ENCODE measurements around the gene RBSN. TPM values are rescaled to one million over a fixed set of nuclear protein-coding genes. Genes with fewer than 3 reads are reported as not detected.

Gene RBSN
- total RNA-seq, 3 donors from 2014 or later = 28.6 to 30.5 (median 29.6) TPM

GRCh38 chr3:15107075-15107947, 8.4 kb upstream of the RBSN start:
- DNase-seq (ENCODE audit: low spot score in 2 of 2) = no peak
- TF ChIP-seq CTCF (IDR thresholded peaks at IDR 0.05) = no peak
- TF ChIP-seq POLR2AphosphoS5 (IDR thresholded peaks at IDR 0.05) = no peak
- TF ChIP-seq POLR2A (IDR thresholded peaks at IDR 0.05) = no peak
- Histone ChIP-seq H3K27me3 (no peaks in the 10 kb centered on the region), H3K9me3 (no peaks in the 10 kb centered on the region), H3K4me1 (no peaks in the 10 kb centered on the region), H3K36me3 (no peaks in the 10 kb centered on the region), H3K4me3 (no peak overlapping the region), H3K27ac (no peak overlapping the region)
- intact Hi-C loops (cut with DNase I; ENCODE audit: low total_unique reads) = no loop called here

GRCh38 chr3:15102836-15103235, 3.9 kb upstream of the RBSN start:
- H3K4me1 ChIP-seq = peaks cover 0 to 3% of the 10 kb centered on the region in 2 donors
- no peaks in the 10 kb centered on the region for H3K27me3 ChIP-seq
- DNase-seq (ENCODE audit: low spot score in 2 of 2) = peak in 1 of 2 donors; percentile 24
- no peaks in the 10 kb centered on the region for H3K36me3 ChIP-seq
- peak overlapping the region; percentile 65 to 68 for H3K27ac ChIP-seq
- TF ChIP-seq CTCF (IDR thresholded peaks at IDR 0.05) (no peak), POLR2AphosphoS5 (IDR thresholded peaks at IDR 0.05) (no peak), POLR2A (IDR thresholded peaks at IDR 0.05) (no peak)
- H3K4me3 ChIP-seq = no peak overlapping the region
- H3K9me3 ChIP-seq = no peaks in the 10 kb centered on the region
- intact Hi-C loops (cut with DNase I; ENCODE audit: low total_unique reads) = no loop called here

GRCh38 chr3:15102256-15102655, 3.3 kb upstream of the RBSN start:
- intact Hi-C loops (cut with DNase I; ENCODE audit: low total_unique reads) = no loop called here
- no peak overlapping the region for H3K4me3 ChIP-seq
- no peaks in the 10 kb centered on the region for H3K36me3 ChIP-seq
- H3K4me1 ChIP-seq = peaks cover 0 to 7% of the 10 kb centered on the region in 2 donors
- DNase-seq (ENCODE audit: low spot score in 2 of 2) = peak; percentile 66 to 69
- H3K9me3 ChIP-seq = no peaks in the 10 kb centered on the region
- TF ChIP-seq POLR2AphosphoS5 (IDR thresholded peaks at IDR 0.05) = peak; percentile 7 to 62 (median 30)
- TF ChIP-seq POLR2A (IDR thresholded peaks at IDR 0.05) = no peak
- H3K27me3 ChIP-seq = no peaks in the 10 kb centered on the region
- peak overlapping the region; percentile 65 to 68 for H3K27ac ChIP-seq

- peak overlapping the region; percentile 72 to 96 (median 77) for H3K4me3 ChIP-seq
- DNase-seq (ENCODE audit: low spot score in 2 of 2) = no peak
- peak overlapping the region; percentile 77 to 85 for H3K27ac ChIP-seq
- H3K9me3 ChIP-seq = no peaks in the 10 kb centered on the region
- H3K4me1 ChIP-seq = peaks cover 0 to 7% of the 10 kb centered on the region in 2 donors
- intact Hi-C loops (cut with DNase I; ENCODE audit: low total_unique reads) = no loop called here
- TF ChIP-seq POLR2A (IDR thresholded peaks at IDR 0.05) (no peak), POLR2AphosphoS5 (IDR thresholded peaks at IDR 0.05) (peak; percentile 9 to 45 (median 10)), CTCF (IDR thresholded peaks at IDR 0.05) (no peak)
- no peaks in the 10 kb centered on the region for H3K27me3 ChIP-seq
- no peaks in the 10 kb centered on the region for H3K36me3 ChIP-seq
Observed at GRCh38 chr3:15099364-15100098, 583 bp upstream of the RBSN start.

- intact Hi-C loops (cut with DNase I; ENCODE audit: low total_unique reads) = no loop called here
- TF ChIP-seq POLR2AphosphoS5 (IDR thresholded peaks at IDR 0.05) = no peak
- no peak for TF ChIP-seq POLR2A (IDR thresholded peaks at IDR 0.05)
- DNase-seq (ENCODE audit: low spot score in 2 of 2) = no peak
- H3K27me3 ChIP-seq = no peaks in the 10 kb centered on the region
- H3K27ac ChIP-seq = no peak overlapping the region
- H3K9me3 ChIP-seq = no peaks in the 10 kb centered on the region
- H3K4me1 ChIP-seq = peaks cover 0 to 7% of the 10 kb centered on the region in 2 donors
- H3K4me3 ChIP-seq = peak overlapping the region; percentile 72 to 96 (median 77)
- H3K36me3 ChIP-seq = no peaks in the 10 kb centered on the region
Observed at GRCh38 chr3:15097891-15098290, 1.1 kb downstream of the RBSN start.

GRCh38 chr3:15096046-15096445, 2.9 kb downstream of the RBSN start:
- intact Hi-C loops (cut with DNase I; ENCODE audit: low total_unique reads) = no loop called here
- no peak overlapping the region for H3K27ac ChIP-seq
- TF ChIP-seq POLR2AphosphoS5 (IDR thresholded peaks at IDR 0.05) (no peak), POLR2A (IDR thresholded peaks at IDR 0.05) (no peak), CTCF (IDR thresholded peaks at IDR 0.05) (no peak)
- no peaks in the 10 kb centered on the region for H3K36me3 ChIP-seq
- H3K9me3 ChIP-seq = no peaks in the 10 kb centered on the region
- H3K4me3 ChIP-seq = no peak overlapping the region
- DNase-seq (ENCODE audit: low spot score in 2 of 2) = no peak
- peaks cover 0 to 7% of the 10 kb centered on the region in 2 donors for H3K4me1 ChIP-seq
- no peaks in the 10 kb centered on the region for H3K27me3 ChIP-seq

Measured in breast epithelium (tissue), 4 donors.